ENCODE measurements around the gene ASPG.

Gene ASPG

GRCh38 chr14:104138098-104138717 lies 52.7 kb downstream of the ASPG start, which contains the start of gene KIF26A:
KIF26A (plus strand) TSS chr14:104138587; CDS start chr14:104138723, 136 bp downstream.
- DNase-seq = no peak

GRCh38 chr14:104138718-104139459 lies 53.4 kb downstream of the ASPG start:
- no peak for DNase-seq

- DNase-seq = no peak
Measured at GRCh38 chr14:104139460-104140212, 54.1 kb downstream of the ASPG start.

- DNase-seq = no peak
Measured at GRCh38 chr14:104140213-104140462, 54.6 kb downstream of the ASPG start.

- no peak for DNase-seq
Measured at GRCh38 chr14:104140463-104141331, 55.2 kb downstream of the ASPG start.

- no peak for DNase-seq
Measured at GRCh38 chr14:104141621-104142091, 56.2 kb downstream of the ASPG start.

GRCh38 chr14:104142136-104142945 lies 56.8 kb downstream of the ASPG start:
- no peak for DNase-seq

- DNase-seq = no peak
Measured at GRCh38 chr14:104142946-104143470, 57.5 kb downstream of the ASPG start.

GRCh38 chr14:104143521-104144452 lies 58.3 kb downstream of the ASPG start:
- no peak for DNase-seq

- no peak for DNase-seq
Measured at GRCh38 chr14:104144453-104144790, 58.9 kb downstream of the ASPG start.

- no peak for DNase-seq
Measured at GRCh38 chr14:104144911-104145825, 59.7 kb downstream of the ASPG start.

GRCh38 chr14:104145826-104146601 lies 60.5 kb downstream of the ASPG start:
- DNase-seq = no peak

- no peak for DNase-seq
Measured at GRCh38 chr14:104146651-104147345, 61.3 kb downstream of the ASPG start.

- no peak for DNase-seq
Measured at GRCh38 chr14:104147346-104148125, 62.0 kb downstream of the ASPG start.

- no peak for DNase-seq
Measured at GRCh38 chr14:104148433-104149277, 63.2 kb downstream of the ASPG start.

- DNase-seq = no peak
Measured at GRCh38 chr14:104149278-104149595, 63.7 kb downstream of the ASPG start.

Measured in stimulated activated CD4-positive, alpha-beta T cell treated with anti-CD3 and anti-CD28 coated beads, Interleukin-4, amount 100 ng/mL, for 4 hours (primary cell).